ENCODE data around the gene PDGFC.

The PDGFC gene

GRCh38 chr4:156786713-156787112, 184.9 kb downstream of the PDGFC start:
- H3K27me3 Mint-ChIP-seq (ENCODE audit: low read depth): no peaks in the 10 kb centered on the region
- peaks cover 20% of the 10 kb centered on the region for H3K36me3 Mint-ChIP-seq (ENCODE audit: low read depth)
- no peaks in the 10 kb centered on the region for H3K9me3 Mint-ChIP-seq
- TF ChIP-seq CTCF (IDR thresholded peaks at IDR 0.05; ENCODE audit: unreplicated experiment in 3 of 3): no peak
- no peak overlapping the region for H3K4me3 Mint-ChIP-seq
- H3K27ac Mint-ChIP-seq: no peak overlapping the region
- H3K4me1 Mint-ChIP-seq: peaks cover 4% of the 10 kb centered on the region

DNA sequence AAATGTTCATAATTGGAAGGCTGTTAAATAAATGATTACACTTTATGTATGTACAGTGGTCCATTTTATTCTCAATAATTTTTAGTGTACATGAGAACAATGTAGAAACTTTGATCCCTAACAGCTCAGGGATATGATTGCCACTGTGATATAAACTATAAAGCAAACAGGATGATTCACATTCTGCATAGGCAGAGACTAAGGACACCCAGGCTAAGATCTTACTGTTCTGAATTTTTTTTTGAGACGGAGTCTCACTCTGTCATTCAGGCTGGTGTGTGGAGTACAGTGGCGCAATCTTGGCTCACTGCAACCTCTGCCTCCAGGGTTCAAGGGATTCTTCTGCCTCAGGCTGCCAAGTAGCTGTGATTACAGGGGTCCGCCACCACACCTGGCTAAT, 186.6 kb downstream of the PDGFC start:
- peaks cover 27% of the 10 kb centered on the region for H3K36me3 Mint-ChIP-seq (ENCODE audit: low read depth)
- no peaks in the 10 kb centered on the region for H3K27me3 Mint-ChIP-seq (ENCODE audit: low read depth)
- H3K9me3 Mint-ChIP-seq: no peaks in the 10 kb centered on the region
- H3K27ac Mint-ChIP-seq: no peak overlapping the region
- H3K4me3 Mint-ChIP-seq: no peak overlapping the region
- no peak for TF ChIP-seq CTCF (IDR thresholded peaks at IDR 0.05; ENCODE audit: unreplicated experiment in 3 of 3)
- no peaks in the 10 kb centered on the region for H3K4me1 Mint-ChIP-seq

GRCh38 chr4:156783966-156784365, 187.6 kb downstream of the PDGFC start:
- no peak overlapping the region for H3K4me3 Mint-ChIP-seq
- peaks cover 7% of the 10 kb centered on the region for H3K4me1 Mint-ChIP-seq
- no peaks in the 10 kb centered on the region for H3K27me3 Mint-ChIP-seq (ENCODE audit: low read depth)
- TF ChIP-seq CTCF (IDR thresholded peaks at IDR 0.05; ENCODE audit: unreplicated experiment in 3 of 3): no peak
- H3K27ac Mint-ChIP-seq: no peak overlapping the region
- no peaks in the 10 kb centered on the region for H3K9me3 Mint-ChIP-seq
- H3K36me3 Mint-ChIP-seq (ENCODE audit: low read depth): peaks cover 35% of the 10 kb centered on the region

DNA sequence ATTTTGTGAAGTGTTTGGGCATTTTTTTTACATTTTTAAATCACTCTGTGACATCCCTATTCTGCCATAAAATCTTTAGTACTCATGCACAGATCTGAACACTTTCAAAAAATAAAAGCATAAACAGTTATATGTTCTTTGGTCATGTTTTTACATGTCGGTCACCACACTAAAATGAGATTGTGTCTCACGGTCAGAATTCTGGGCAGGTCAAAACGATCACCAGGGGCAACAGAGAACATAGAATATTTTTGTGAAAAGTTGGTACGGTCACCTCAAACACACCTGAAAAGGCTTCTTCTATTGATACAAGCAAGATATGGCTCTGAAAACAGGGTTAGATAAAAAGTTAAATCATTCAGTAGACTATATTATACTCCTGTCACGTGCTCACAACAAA, 189.1 kb downstream of the PDGFC start:
- Mint-ChIP-seq H3K36me3 (ENCODE audit: low read depth) (peaks cover 35% of the 10 kb centered on the region), H3K4me3 (no peak overlapping the region), H3K27me3 (ENCODE audit: low read depth) (no peaks in the 10 kb centered on the region), H3K4me1 (peaks cover 14% of the 10 kb centered on the region), H3K27ac (no peak overlapping the region), H3K9me3 (no peaks in the 10 kb centered on the region)
- TF ChIP-seq CTCF (IDR thresholded peaks at IDR 0.05; ENCODE audit: unreplicated experiment in 3 of 3): no peak

DNA sequence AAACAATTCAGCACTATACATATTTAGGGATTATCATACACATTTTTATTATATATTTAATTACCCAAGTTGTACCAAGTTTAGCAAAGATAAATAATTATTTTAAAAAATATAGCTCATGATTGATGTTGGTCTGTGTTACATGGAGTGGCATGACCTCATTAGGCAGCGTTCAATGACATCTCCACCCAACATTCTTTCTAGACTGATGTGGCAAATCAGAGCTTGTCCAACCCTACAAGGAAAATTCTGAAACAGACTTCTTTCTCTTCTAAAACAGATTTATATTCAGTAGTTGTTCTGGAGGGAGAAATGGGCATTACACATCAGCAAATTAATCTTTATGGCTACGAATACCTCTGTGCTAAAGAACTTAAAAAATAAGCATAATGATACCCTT, 189.7 kb downstream of the PDGFC start:
- no peaks in the 10 kb centered on the region for H3K9me3 Mint-ChIP-seq

More for the DNA sequence above, 189.7 kb downstream of the PDGFC start:
- H3K27ac Mint-ChIP-seq: no peak overlapping the region
- no peaks in the 10 kb centered on the region for H3K27me3 Mint-ChIP-seq (ENCODE audit: low read depth)
- H3K4me3 Mint-ChIP-seq: no peak overlapping the region
- H3K4me1 Mint-ChIP-seq: peaks cover 14% of the 10 kb centered on the region
- H3K36me3 Mint-ChIP-seq (ENCODE audit: low read depth): peaks cover 35% of the 10 kb centered on the region
- TF ChIP-seq CTCF (IDR thresholded peaks at IDR 0.05; ENCODE audit: unreplicated experiment in 3 of 3): no peak
